ENCODE measurements around the gene ADCY6. TPM values are rescaled to one million over a fixed set of nuclear protein-coding genes. Genes with fewer than 3 reads are reported as not detected.

ADCY6 gene
- total RNA-seq, 2 experiments from 2014 or later, result not detected

- peaks cover 37% of the 10 kb centered on the region for H3K4me1 ChIP-seq (ENCODE audit: insufficient read depth, low read length)
- H3K9me3 Mint-ChIP-seq, result peaks cover 9% of the 10 kb centered on the region
- peak overlapping the region; percentile 84 for H3K4me3 ChIP-seq (ENCODE audit: low read length)
- no peaks in the 10 kb centered on the region for H3K27me3 ChIP-seq (ENCODE audit: control insufficient read depth in 1 of 2, insufficient read depth in 2 of 2, low read length in 2 of 2)
- peaks cover 44% of the 10 kb centered on the region for H3K36me3 Mint-ChIP-seq (ENCODE audit: low read depth)
- ChIA-PET CTCF (interaction anchor here (1.1 kb wide), 1 partner anchor 518 kb away, joined by 4 read pairs; no protein-coding TSS in a partner anchor), POLR2A (interaction anchor here (0.9 to 3.6 kb wide), 3 partner anchors 35 to 135 kb away, joined by 3 to 30 read pairs (median 6); partner anchors contain the start of genes DDX23 and KANSL2)
- peaks cover 26% of the 10 kb centered on the region for H3K36me3 ChIP-seq (ENCODE audit: insufficient read depth, low read length)
- H3K9me3 ChIP-seq (ENCODE audit: control insufficient read depth in 1 of 2, insufficient read depth in 1 of 2, low read length in 2 of 2), result peaks cover 7 to 8% of the 10 kb centered on the region in 2 experiments
- H3K27ac Mint-ChIP-seq, result peak overlapping the region; percentile 91
- DNase-seq (peak in 4 of 14 experiments; percentile 6 to 54 (median 36)), ATAC-seq (ENCODE audit: poor library complexity) (no peak)
- peak overlapping the region; percentile 97 to 99 for H3K27ac ChIP-seq (ENCODE audit: low read depth in 1 of 2, low read length in 2 of 2)
- TF ChIP-seq, protein P1, sequence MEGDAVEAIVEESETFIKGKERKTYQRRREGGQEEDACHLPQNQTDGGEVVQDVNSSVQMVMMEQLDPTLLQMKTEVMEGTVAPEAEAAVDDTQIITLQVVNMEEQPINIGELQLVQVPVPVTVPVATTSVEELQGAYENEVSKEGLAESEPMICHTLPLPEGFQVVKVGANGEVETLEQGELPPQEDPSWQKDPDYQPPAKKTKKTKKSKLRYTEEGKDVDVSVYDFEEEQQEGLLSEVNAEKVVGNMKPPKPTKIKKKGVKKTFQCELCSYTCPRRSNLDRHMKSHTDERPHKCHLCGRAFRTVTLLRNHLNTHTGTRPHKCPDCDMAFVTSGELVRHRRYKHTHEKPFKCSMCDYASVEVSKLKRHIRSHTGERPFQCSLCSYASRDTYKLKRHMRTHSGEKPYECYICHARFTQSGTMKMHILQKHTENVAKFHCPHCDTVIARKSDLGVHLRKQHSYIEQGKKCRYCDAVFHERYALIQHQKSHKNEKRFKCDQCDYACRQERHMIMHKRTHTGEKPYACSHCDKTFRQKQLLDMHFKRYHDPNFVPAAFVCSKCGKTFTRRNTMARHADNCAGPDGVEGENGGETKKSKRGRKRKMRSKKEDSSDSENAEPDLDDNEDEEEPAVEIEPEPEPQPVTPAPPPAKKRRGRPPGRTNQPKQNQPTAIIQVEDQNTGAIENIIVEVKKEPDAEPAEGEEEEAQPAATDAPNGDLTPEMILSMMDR (IDR thresholded peaks at IDR 0.05), result no peak
- peaks cover 41% of the 10 kb centered on the region for H3K4me1 Mint-ChIP-seq (ENCODE audit: low read depth)
- peak overlapping the region; percentile 88 for H3K4me3 Mint-ChIP-seq
- H3K27me3 Mint-ChIP-seq, result no peaks in the 10 kb centered on the region
- intact Hi-C loops (cut with DNase I, micrococcal nuclease), result loop anchor here (2.0 to 5.0 kb wide), 2 partner anchors 414 to 1310 kb away; partner anchors contain the start of genes RACGAP1 (in 1 of the 2) and TUBA1B (in 1 of the 2)
Observed at GRCh38 chr12:48717252-48717695, 71.6 kb downstream of the ADCY6 start.

- peaks cover 50% of the 10 kb centered on the region for H3K36me3 Mint-ChIP-seq (ENCODE audit: low read depth)
- peaks cover 9% of the 10 kb centered on the region for H3K9me3 Mint-ChIP-seq
- Histone ChIP-seq H3K4me1 (ENCODE audit: insufficient read depth, low read length) (peaks cover 37% of the 10 kb centered on the region), H3K9me3 (ENCODE audit: control insufficient read depth in 1 of 2, insufficient read depth in 1 of 2, low read length in 2 of 2) (peaks cover 7 to 8% of the 10 kb centered on the region in 2 experiments), H3K36me3 (ENCODE audit: insufficient read depth, low read length) (peaks cover 30% of the 10 kb centered on the region), H3K27ac (ENCODE audit: low read depth in 1 of 2, low read length in 2 of 2) (peak within 1 kb of the TSS; percentile 97 to 99), H3K27me3 (ENCODE audit: control insufficient read depth in 1 of 2, insufficient read depth in 2 of 2, low read length in 2 of 2) (no peaks in the 10 kb centered on the region), H3K4me3 (ENCODE audit: low read length) (peak within 1 kb of the TSS; percentile 84)
- TF ChIP-seq, protein P1 (IDR thresholded peaks at IDR 0.05), result no peak
- ChIA-PET POLR2A (interaction anchor here (0.9 to 3.6 kb wide), 8 partner anchors 21 to 517 kb away, joined by 3 to 30 read pairs (median 3); partner anchors contain the start of genes DDX23 and KANSL2), CTCF (no interaction called here)
- no peaks in the 10 kb centered on the region for H3K27me3 Mint-ChIP-seq
- peaks cover 41% of the 10 kb centered on the region for H3K4me1 Mint-ChIP-seq (ENCODE audit: low read depth)
- DNase-seq, result peak; percentile 94 to 100 (median 97)
- peak within 1 kb of the TSS; percentile 88 for H3K4me3 Mint-ChIP-seq
- H3K27ac Mint-ChIP-seq, result peak within 1 kb of the TSS; percentile 91
- ATAC-seq (ENCODE audit: poor library complexity), result peak; percentile 87
- intact Hi-C loops (cut with DNase I, micrococcal nuclease), result loop anchor here (1.0 to 5.0 kb wide), 3 partner anchors 34 to 1311 kb away; partner anchors contain the start of genes KANSL2 (in 2 of the 2), RACGAP1 (in 1 of the 2) and TUBA1B (in 1 of the 2)
Observed at GRCh38 chr12:48716493-48717251, 72.2 kb downstream of the ADCY6 start, which contains the start of gene CCNT1. Gene CCNT1, minus strand, starts transcription at chr12:48716707. Its CDS starts 32 bp downstream, at chr12:48716675.

Small RNAs within 50 kb of the gene (microRNA-seq; reads per million reads assigned to microRNA genes)
- gene MIR4701 (ENCODE audit: borderline microRNAs expressed, borderline replicate concordance), result not detected

Other genes starting within 250 kb of the ADCY6 start
- not detected for gene LALBA, start 219.0 kb downstream of the ADCY6 start, total RNA-seq
- gene KANSL2, start 106.9 kb downstream of the ADCY6 start, total RNA-seq, result 100 to 1,000 TPM; 142 to 144 TPM
- gene CCNT1, start 72.4 kb downstream of the ADCY6 start, total RNA-seq, result 100 to 1,000 TPM; 150 TPM
- 1 to 10 TPM; 3.9 to 5.7 TPM for gene CACNB3, start 29.4 kb upstream of the ADCY6 start, total RNA-seq
- gene DDX23, start 63.1 kb upstream of the ADCY6 start, total RNA-seq, result 10 to 100 TPM; 69.4 to 76.5 TPM
- gene RND1, start 76.8 kb upstream of the ADCY6 start, total RNA-seq, result 1 to 10 TPM; 4.8 to 5.7 TPM
- 10 to 100 TPM; 82.3 to 85.9 TPM for gene FKBP11, start 136.4 kb upstream of the ADCY6 start, total RNA-seq
- gene ARF3, start 168.4 kb upstream of the ADCY6 start, total RNA-seq, result 10 to 100 TPM; 32.0 to 34.6 TPM
- gene WNT10B, start 182.6 kb upstream of the ADCY6 start, total RNA-seq, result 10 to 100 TPM; 10.8 TPM
- 1 to 10 TPM; 1.8 to 2.7 TPM for gene WNT1, start 189.2 kb upstream of the ADCY6 start, total RNA-seq
- under 1 TPM; 0.30 to 0.47 TPM for gene DDN, start 210.3 kb upstream of the ADCY6 start, total RNA-seq
- 10 to 100 TPM; 34.6 to 38.2 TPM for gene PRKAG1, start 229.7 kb upstream of the ADCY6 start, total RNA-seq

Data from CD4-positive, alpha-beta T cell (primary cell).